ENCODE measurements around the gene SEMA3F.
"Not testable (repeated sequence)": the region's sequence is repeated elsewhere in the genome, so short reads cannot be mapped to it uniquely, and the experiment has no call there.

SEMA3F gene

GRCh38 chr3:50215529-50215928 lies 60.4 kb downstream of the SEMA3F start:
- no peak for DNase-seq

- no peak for DNase-seq
Observed at GRCh38 chr3:50217681-50218080, 62.6 kb downstream of the SEMA3F start.

GRCh38 chr3:50218448-50218847 lies 63.3 kb downstream of the SEMA3F start:
- no peak for DNase-seq

GRCh38 chr3:50219285-50219684 lies 64.2 kb downstream of the SEMA3F start:
- DNase-seq: no peak

GRCh38 chr3:50220109-50220508 lies 65.0 kb downstream of the SEMA3F start:
- no peak for DNase-seq

GRCh38 chr3:50221051-50221410 lies 65.9 kb downstream of the SEMA3F start:
- DNase-seq: no peak

GRCh38 chr3:50221411-50222168 lies 66.5 kb downstream of the SEMA3F start:
- no peak for DNase-seq

- DNase-seq: no peak
Observed at GRCh38 chr3:50222169-50222528, 67.0 kb downstream of the SEMA3F start.

- no peak for DNase-seq
Observed at GRCh38 chr3:50224639-50225038, 69.5 kb downstream of the SEMA3F start.

- DNase-seq: peak; percentile 25
Observed at GRCh38 chr3:50226888-50227389, 71.8 kb downstream of the SEMA3F start.

- DNase-seq: peak; percentile 82
Observed at GRCh38 chr3:50227390-50228183, 72.5 kb downstream of the SEMA3F start.

- not testable (repeated sequence) for DNase-seq
Observed at GRCh38 chr3:50228184-50228763, 73.2 kb downstream of the SEMA3F start.

GRCh38 chr3:50229490-50229889 lies 74.4 kb downstream of the SEMA3F start:
- no peak for DNase-seq

- DNase-seq: no peak
Observed at GRCh38 chr3:50230104-50230793, 75.1 kb downstream of the SEMA3F start.

GRCh38 chr3:50230794-50231125 lies 75.6 kb downstream of the SEMA3F start:
- DNase-seq: no peak

- no peak for DNase-seq
Observed at GRCh38 chr3:50231581-50231980, 76.5 kb downstream of the SEMA3F start.

GRCh38 chr3:50232303-50232702 lies 77.2 kb downstream of the SEMA3F start:
- DNase-seq: no peak

GRCh38 chr3:50233176-50233575 lies 78.1 kb downstream of the SEMA3F start:
- DNase-seq: no peak

GRCh38 chr3:50235716-50236483 lies 80.8 kb downstream of the SEMA3F start, which contains the start of gene GNAI2:
GNAI2 (plus strand) TSS chr3:50236204; CDS start chr3:50236336, 132 bp downstream.
- DNase-seq: peak; percentile 88

GRCh38 chr3:50236484-50237132 lies 81.5 kb downstream of the SEMA3F start:
- no peak for DNase-seq

- no peak for DNase-seq
Observed at GRCh38 chr3:50237133-50237651, 82.1 kb downstream of the SEMA3F start.
